ENCODE measurements around the gene NDUFA11.

DNA sequence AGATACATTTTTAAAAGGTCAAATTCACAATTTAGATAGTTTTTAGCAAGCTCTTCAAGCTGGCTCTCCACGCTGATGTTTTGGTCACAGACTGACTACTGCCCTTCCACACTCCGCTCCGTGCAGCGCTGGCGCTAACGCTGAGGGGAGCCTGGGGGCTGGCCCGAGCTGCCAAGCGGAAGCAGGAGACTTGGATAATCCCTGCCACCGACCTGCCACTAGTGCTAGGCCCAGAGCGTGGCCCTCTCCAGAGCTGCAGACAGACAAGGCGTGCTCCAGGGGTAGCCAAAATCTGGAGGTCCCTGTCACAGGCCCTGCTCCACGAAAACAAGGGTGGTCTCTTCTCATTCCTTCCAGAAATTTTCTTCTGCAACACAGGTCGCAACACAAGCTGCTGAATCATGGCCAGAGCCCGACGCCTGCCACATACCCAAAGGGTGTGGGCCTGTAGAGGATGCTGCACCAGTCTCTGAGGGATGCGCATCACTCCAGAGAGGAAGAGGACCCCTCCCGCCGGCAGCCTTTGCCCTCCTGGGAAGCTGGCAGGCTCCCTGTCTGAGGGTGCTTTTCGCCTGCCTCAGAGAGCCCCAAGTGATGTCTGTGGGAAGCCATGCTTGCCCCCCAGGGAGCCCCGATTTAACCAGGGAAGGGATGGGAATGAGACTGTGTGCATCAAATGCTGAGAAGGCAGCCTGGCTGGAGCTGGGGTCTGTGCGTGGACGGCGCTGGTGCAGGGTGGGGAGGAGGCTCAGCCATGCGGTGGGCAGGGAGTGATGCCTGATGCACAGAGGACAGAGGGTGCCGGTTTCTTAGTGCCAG lies 32.1 kb upstream of the NDUFA11 start:
- TF ChIP-seq ELF4 (IDR thresholded peaks at IDR 0.05) (no peak), HDGF (IDR thresholded peaks at IDR 0.05; ENCODE audit: borderline replicate concordance) (no peak)

Data from HEK293T (cell line).